Tongue (tissue), 2 donors: Measurements from ENCODE around the gene ALPL. TPM values are rescaled to one million over a fixed set of nuclear protein-coding genes. Genes with fewer than 3 reads are reported as not detected.
"Not testable (repeated sequence)": the region's sequence is repeated elsewhere in the genome, so short reads cannot be mapped to it uniquely, and the experiment has no call there.

Source experiments
- DNase-seq: peaks from one replicate; pipeline ENCODE4 v3.0.0-alpha.2; 2015
- total RNA-seq: library from RNA; depleted of rRNA; stranded (reverse); fragments of >200 nt; gene quantifications from one replicate; pipeline ENCODE4 v1.2.3, GENCODE V29; 2014

Gene ALPL
- total RNA-seq, 1 donor from 2014 or later, result 3.8 TPM

DNA sequence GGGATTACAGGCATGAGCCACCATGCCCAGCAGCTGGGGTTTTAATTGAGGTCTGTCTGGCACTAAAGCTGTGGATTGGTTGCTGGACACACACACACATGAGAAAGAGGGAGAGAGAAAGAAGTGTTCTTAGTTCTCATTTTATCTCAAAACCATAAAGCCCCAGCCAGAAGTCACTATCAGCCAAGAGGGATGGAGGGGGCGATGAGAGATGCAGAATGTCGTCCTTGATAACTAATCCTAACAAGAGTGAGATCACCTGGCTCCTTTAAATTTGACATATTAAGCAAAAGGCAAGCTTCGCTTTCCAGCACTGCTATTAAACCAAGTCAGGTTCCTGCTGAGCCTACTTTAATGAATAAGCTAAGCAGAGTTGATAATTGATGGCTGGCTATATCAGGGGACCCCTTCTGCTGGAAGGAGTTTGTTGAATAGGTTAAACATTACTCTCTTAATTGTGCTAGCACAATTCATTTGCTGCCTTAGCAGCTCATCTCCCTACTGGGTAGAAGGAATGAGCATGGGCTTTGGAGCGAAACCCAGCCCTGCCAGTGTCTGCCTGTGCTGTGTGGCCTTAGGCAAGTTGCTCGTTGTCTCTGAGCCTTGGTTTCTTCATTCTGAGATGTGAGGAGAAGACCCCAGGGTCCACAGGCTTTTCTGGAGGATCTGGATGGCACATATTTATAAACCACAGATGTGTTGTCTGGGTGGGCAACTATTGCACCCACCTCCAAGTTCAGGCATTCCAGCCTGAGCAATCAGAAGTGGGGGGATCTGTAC, 50.8 kb downstream of the ALPL start:
- DNase-seq, result no peak

DNA sequence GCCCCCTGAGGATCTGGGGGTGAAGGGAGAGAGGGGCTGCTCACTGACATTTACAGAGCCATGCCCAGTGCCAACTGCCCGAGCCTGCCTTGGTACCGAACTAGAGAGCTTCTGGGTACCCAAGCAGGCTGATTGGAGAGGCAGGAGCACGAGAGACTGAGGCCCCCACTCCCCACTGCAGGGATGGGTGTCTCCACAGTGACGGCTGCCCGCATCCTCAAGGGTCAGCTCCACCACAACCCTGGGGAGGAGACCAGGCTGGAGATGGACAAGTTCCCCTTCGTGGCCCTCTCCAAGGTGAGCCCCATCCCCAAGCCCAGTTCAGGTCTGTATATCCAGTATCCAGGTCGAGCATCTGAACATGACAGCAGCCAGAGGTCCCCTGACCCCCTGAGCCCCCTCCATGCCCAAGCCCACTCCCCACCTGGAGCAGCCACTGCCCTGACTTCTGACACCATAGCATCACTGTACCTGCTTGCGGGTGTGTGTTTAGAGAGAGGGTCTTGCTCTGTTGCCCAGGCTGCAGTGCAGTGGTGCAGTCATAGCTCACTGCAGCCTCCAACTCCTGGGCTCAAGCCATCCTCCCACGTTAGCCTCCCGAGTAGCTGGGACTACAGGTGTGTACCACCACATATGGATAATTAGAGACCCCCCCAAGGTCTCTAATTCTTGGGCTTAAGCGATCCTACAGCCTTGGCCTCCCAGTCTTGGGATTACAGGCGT, 51.9 kb downstream of the ALPL start:
- DNase-seq, result no peak

DNA sequence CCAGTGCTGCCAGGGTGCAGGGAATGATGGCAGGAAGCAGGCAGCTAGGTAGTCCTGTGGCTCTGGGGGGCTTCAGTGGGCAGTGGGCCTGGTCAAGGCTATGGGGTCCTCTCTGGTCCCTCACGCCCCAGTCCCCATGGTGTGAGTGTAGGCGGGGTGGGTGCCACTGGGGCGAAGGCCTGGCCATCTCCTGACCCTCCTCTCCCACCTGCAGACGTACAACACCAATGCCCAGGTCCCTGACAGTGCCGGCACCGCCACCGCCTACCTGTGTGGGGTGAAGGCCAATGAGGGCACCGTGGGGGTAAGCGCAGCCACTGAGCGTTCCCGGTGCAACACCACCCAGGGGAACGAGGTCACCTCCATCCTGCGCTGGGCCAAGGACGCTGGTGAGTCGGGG, 53.7 kb downstream of the ALPL start:
- no peak for DNase-seq

DNA sequence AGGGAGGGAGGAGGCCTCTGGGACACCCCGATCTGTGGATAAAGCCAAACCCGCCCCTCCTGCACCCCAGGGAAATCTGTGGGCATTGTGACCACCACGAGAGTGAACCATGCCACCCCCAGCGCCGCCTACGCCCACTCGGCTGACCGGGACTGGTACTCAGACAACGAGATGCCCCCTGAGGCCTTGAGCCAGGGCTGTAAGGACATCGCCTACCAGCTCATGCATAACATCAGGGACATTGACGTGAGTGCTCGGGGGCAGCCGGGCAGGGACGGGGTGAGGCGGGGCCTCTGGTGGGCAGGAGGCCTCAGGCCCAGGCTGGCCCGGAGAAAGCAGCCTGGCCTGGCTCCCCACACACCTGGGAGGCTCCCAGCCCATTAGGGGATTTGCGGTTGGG, 54.7 kb downstream of the ALPL start:
- no peak for DNase-seq

DNA sequence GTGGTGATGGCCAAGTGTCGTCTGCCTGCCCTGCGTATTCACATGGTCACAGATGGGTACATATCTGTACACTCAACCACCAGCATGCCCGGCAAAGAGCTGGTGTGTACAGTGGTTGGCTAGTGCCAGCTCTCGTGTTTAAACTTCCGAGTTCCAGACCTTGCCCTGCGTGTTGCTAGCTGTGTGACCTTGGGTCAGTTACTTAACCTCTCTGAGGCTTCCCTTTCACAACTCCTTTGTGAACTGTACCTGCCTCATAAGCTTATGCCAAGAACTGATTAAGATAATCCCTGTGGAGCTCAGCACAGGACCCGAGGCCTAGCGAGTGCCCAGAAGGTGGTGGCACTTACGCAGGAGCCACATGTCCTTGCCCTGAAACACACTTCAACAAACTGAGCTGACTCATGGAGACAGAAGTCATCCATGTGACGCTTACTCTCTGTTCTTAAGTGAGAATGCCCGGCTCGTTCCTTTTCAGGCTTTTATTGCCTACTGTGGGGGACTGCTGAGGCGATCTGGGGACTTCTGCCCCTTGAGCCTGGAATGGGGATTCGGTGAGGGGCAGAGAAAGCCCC, 55.4 kb downstream of the ALPL start:
- no peak for DNase-seq

DNA sequence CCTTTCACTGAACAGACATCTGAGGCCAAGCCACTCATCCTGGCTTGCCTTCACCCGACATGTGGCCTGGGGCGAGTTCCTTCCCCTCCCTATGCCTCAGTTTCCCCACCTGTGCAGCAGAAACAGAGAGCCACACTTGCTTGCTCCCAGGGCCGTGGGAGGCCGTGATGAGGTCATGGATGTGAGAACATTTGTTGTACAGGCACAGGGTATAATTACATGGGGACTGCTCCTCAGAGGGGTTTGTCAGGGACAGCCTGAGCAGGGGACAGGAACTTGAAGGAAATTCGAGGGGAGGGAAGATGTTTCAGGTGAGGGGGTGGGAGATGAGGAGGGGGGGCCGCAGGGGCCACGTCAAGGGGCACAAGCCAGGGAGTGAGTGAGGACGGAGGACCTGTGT, 56.1 kb downstream of the ALPL start:
- no peak for DNase-seq

DNA sequence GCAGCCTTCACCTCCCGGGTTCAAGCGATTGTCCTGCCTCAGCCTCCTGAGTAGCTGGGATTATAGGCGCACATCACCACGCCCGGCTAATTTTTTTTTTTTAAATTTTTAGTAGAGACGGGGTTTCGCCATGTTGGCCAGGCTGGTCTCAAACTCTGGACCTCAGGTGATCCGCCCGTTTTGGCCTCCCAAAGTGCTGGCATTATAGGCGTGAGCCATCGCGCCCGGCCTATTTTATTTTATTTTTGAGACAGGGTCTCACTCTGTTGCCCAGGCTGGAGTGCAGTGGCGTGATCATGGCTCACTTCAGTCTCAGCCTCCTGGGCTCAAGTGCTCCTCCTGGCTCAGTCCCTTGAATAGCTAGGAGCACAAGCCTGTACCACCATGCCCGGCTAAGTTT, 57.1 kb downstream of the ALPL start:
- DNase-seq, result not testable (repeated sequence)

DNA sequence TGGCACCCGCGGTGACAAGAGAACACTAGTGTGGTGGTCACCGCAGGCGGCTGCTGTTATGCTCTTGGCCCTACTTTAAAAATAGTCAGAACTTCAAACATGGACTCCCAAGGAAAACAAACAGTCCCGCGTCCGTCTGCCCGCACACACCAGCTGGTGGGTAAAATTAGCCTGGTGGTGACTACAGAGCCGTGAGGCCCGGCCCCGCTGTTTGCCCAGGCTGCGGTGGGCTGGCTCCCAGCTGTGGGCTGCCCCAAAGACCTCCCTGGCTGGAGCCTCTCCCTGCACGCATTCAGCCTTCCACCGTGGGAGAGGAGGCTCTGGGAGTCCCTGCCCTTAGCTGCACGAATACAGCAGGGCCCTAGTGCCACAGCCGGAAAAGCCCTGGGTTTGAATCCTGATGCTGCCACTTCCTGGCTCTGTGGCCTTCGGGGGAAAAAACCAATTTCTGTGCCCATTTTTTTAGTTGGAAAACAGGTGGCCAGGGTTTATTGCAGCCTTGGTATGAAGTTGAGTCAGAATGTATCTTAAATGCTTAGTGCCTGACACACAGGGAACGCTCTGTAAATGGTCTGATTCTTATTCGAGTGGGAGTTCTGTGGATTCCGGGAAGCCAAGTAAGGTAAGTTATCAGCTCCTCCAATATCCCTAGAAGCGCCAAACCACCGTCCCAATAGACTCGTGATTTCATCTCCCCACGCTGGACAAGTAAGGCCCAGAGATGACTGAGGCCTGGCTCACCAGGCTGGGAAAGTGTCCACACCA, 58.2 kb downstream of the ALPL start:
- DNase-seq, result peak; percentile 62

DNA sequence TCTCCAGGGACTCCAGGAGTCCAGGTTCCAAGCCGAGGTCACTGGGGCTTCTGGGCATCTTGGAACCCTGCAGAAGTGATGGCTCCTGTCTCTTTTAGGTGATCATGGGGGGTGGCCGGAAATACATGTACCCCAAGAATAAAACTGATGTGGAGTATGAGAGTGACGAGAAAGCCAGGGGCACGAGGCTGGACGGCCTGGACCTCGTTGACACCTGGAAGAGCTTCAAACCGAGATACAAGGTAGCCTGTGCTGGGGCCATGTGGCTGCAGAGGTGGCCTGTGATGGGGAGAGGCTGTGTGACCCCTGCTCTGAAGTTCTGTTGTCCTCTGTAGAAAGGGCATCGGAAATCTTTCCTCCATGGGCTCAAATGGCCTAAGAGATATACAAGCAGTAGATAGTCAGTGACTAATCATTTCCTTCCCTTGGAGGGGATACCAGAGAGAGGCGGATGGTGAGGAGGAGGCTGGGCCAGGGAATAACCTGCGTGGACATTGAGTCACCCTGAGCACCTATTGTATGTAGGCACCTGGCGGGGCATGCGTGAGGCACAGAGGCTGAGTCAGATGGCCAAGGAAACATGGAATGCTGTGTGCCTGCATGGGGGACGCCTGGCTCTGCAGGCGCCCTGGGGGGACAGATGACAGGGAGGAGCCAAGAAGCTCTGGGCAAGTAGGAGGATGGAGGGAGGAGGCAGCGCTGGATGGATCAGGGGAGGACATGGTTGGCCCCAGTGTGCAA, 59.0 kb downstream of the ALPL start:
- no peak for DNase-seq

DNA sequence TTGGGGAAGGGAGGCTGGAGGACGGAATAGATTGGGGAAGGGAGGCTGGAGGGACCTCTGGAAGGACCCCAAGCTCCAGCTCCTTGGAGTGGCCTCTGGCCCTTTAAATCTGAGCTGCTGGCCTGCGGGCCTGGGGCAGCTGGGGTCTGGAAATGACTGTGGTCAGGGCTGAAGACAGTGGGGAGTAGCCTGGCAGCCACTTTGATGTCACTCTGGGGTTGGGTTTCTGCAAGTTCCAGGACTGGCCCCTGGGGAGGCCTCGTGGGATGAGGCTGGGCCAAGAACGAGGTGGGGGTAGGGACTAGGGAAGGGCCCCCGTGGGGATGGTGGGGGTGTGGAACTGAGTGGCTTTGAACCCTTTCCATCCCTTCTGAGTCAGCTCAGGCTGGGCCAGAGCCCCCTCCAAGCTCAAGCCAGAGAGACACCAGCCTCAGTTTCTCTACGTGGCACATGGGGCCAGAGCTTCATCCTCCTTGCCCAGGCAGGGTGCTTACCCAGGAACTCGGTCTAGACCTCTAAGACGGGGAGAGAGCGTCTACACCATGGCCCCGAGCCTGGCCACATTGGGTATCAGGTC, 59.7 kb downstream of the ALPL start:
- no peak for DNase-seq

DNA sequence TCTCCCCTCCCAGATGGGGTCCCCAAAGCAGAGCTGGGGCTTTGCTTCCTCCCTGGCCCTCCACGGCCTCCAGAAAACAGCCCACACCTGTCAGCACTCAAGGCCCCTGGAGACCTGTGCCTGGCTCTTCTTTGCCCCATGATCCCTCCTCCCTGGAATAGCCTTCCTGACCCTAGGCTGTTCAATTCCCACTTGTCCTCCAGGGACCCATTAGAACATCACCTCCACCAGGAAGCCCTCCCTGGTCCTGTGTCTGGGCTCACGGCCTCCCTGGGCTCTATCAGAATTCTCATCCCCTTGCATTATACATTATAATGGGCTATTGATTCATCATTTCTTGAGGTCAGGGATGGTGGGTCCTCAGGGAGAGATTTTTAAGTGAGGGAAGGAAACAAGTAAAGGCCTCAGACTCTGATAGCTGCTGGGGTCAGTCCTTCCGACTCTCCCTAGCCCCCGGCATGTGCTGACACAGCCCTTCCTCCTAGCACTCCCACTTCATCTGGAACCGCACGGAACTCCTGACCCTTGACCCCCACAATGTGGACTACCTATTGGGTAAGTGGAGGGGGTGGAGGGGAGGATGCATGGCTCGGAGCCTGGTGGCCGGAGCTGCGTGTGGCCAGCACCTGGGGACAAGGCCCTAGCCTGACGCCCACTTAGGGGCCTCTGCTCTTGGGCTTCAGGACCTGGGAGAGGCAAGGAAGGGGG, 60.8 kb downstream of the ALPL start:
- no peak for DNase-seq

DNA sequence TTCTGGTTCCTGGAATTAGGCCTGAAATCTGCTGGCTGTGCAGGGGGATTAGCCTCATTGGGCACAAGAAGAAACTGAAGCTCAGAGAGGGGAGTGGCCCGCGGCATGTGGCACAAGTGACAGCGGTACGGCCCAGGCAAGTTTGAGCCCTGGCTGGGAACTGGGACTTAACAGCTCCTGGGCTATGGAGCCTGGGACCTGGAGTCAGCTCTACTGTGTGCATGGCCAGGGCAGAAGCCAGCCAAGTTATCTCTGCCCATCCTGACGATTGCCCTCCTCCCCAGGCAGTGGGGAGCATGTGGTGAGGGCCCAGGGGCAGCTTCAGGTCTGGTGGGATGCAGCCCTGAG, 61.3 kb downstream of the ALPL start:
- no peak for DNase-seq

DNA sequence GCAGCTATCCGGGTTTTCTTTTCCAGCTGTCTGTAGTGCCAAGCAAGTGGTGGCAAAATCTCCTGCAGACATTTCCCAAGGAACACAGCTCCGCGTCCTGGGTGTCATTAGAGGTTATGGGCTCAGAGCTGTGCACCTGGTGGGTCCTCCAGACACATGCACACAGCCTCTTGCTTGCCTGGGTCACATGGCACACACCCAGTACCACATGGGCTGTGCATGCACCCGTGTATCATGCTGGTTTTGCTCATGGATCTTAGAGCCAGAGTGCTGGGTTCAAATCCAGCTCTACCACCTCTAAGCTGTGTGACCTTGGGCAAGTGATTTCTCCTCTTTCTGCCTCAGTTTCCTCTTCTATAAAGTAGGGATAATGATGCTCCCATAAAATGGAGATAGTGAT, 61.7 kb downstream of the ALPL start:
- no peak for DNase-seq

DNA sequence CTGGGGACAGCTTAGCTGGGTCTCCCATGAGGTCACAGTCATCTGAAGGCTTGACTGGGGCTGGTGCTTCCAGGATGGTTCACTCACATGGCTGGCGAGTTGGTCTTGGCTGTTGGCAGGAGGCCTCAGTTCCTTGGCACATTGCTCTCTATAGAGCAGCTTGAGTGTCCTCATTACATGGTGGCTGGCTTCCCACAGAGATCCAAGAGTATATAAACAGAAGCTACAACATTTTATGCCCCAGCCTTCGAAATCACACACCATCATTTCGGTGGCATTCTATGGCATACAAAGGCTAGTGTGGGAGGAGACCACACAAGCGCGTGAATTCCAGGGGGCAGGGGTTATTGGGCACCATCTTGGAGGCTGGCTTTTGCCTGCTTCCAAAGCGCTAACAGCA, 63.0 kb downstream of the ALPL start:
- no peak for DNase-seq

DNA sequence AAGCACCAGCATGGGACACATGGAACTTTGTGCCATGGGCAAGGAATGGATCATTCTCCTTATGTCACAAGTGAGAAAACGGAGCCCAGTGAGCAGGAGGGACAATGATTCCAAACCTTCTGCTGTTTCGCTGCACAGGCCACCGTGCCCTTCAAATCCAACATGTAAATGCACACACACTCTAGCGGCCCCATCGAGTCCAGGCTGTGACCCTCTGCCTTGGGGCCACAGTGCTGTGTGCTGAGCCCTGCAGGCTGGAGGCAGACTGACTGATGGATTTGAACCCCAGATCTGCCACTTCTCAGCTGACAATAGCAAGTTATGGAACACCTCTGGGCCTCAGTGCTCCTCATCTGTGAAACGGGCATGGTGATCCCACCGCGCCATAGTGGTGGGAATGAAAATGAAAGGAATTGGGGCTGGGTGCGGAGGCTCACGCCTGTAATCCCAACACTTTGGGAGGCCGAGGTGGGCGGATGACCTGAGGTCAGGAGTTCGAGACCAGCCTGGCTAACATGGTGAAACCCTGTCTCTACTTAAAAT, 63.6 kb downstream of the ALPL start:
- DNase-seq, result no peak

DNA sequence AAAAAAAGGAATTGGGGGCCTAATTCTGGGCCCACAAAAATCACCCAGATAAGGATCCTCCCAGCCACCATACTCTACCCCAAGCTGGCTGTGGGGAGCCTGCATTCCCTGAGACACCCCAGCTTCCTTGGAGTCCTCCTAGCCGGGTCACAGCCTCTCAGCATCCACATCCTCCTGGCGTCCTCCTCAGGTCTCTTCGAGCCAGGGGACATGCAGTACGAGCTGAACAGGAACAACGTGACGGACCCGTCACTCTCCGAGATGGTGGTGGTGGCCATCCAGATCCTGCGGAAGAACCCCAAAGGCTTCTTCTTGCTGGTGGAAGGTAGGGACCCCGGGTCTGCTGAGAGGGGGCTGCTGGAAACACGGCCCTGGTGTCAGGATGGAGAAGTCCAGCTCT, 64.3 kb downstream of the ALPL start:
- no peak for DNase-seq

DNA sequence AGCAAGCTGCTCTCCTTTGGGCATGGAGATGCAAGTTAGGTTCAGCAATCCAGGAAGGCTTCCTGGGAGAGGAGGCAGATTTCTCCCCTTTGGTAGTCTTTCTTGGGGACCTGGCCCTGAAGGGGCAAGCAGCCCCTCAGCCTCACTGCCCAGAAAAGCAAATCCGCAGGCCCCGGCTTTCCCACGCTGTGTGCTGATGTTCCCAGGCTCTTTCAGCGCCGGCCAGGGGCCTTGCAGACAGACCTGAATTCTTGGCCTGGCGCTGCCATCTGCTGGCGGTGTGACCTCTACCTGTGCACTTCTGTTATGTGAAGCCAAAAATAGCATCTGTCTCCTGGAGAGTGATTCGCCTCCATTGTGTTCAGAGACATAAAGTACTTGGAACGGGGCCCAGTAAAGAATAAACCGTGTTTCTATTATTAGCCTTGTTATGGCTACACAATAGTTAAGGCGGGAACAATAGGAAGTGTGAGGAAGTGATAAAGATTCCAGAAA, 64.8 kb downstream of the ALPL start:
- peak; percentile 88 for DNase-seq

DNA sequence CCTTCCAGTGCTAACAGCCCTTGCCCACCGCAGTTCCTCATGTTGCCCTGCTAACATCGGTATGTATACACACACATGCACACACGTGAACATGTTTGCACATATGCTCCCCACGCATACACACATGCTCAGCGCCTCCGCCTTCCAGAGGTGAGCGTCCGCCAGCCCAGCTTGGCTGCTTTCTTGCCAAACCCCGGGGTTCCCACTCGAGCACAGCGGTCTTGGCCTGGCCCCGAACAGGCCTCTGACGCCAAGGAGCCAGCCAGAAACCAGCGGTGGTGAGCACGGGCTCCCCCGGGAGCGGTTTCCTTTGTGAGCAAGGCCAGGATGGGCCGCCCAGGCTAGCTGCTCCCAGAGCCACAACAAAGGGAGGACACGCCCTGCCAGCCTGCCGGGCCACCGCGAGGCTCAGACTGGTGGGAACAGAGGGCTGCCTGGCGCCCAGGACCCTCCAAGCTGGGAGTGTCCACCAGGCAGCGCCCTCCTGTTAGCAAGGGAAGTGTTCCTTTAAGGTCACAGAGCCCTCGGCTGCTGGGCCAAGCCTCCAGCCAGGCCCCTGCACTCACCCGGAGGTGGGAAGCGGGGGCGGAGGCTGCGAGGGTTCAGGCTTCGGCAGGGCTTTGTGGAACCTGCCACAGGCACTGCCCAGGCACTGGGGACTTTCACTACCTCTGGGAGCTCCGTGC, 65.4 kb downstream of the ALPL start:
- DNase-seq, result no peak

DNA sequence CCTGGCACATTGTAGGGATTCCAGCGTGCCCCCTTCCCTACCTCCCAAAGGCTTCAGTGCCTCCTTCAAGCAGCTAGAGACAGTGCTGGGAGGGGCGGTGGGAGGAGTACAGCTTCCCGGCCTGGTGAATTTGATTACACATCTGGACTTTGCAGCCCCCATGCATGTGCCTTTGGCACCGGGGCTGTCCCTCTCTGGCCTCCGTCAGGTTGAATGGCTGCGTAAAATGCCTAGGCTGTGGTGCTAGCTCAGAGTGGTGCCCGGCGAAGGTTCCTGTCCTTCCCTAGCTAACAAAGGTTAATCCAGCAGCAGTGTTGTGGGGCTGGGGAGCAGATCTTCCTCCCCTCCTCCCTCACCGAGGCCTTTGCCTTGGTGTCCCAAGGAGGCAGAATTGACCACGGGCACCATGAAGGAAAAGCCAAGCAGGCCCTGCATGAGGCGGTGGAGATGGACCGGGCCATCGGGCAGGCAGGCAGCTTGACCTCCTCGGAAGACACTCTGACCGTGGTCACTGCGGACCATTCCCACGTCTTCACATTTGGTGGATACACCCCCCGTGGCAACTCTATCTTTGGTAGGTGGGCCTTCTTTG, 66.2 kb downstream of the ALPL start:
- no peak for DNase-seq
